ENCODE data around the gene SLC38A11.

DNA sequence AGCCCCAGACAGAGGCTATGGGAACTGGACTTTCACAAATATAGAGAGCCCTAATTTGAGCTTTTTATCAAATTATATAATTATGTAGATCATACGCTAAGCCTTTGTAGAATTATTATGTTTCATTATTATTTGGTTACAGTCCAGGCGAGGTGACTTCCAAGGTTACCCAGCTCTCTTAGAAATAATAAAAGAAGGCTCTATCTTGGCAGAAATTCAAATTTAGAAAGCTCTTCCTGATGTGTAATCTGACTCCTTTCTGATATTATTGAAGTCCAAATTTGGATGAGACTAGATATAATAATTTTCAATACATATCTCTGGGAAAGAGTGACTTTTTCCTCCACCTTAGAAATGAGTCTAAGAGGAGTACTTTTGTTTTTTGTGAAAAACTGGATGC, 4.8 kb upstream of the SLC38A11 start:
- TF ChIP-seq CTCF (conservative IDR thresholded peaks at IDR 0.05; ENCODE audit: low read depth, low read length) (no peak), EZH2 (IDR thresholded peaks at IDR 0.05; ENCODE audit: borderline replicate concordance, low read depth, low read length, poor library complexity, severe bottlenecking) (no peak)

All from A673 (cell line).